Thyroid gland (tissue), 4 donors: ENCODE results near the gene CCDC78. TPM values are rescaled to one million over a fixed set of nuclear protein-coding genes. Genes with fewer than 3 reads are reported as not detected.

Source experiments
- DNase-seq, 2 donors: peaks; one replicate each; pipeline ENCODE4 v3.0.0-alpha.2; 2019
- H3K27ac ChIP-seq, 3 donors: fragments of 200-600 bp; sonication (generic); 1 replicate in 2 of 3; 2 replicates in 1 of 3; pipeline ENCODE4 v1.5.1; 2016 to 2019; ENCODE audit warnings: mild to moderate bottlenecking in 1 of 3, moderate library complexity in 1 of 3
- H3K27me3 ChIP-seq: fragments of 200-600 bp; sonication (generic); one replicate; pipeline ENCODE4 v1.5.1; 2019
- H3K36me3 ChIP-seq, 2 donors: fragments of 200-600 bp; sonication (generic); one replicate each; pipeline ENCODE4 v1.5.1; 2016 to 2019
- H3K4me1 ChIP-seq, 2 donors: fragments of 200-600 bp; sonication (generic); one replicate each; pipeline ENCODE4 v1.5.1; 2017 to 2019
- H3K4me3 ChIP-seq, 3 donors: fragments of 200-600 bp; sonication (generic); replicated peaks in 1 of 3; 1 replicate in 2 of 3; 2 replicates in 1 of 3; pipeline ENCODE4 v1.5.1; 2016; ENCODE audit warnings: mild to moderate bottlenecking in 1 of 3
- H3K9me3 ChIP-seq: fragments of 200-600 bp; sonication (generic); one replicate; pipeline ENCODE4 v1.5.1; 2017
- CTCF ChIP-seq, 6 experiments: fragments of 200-600 bp in 3 of 6; fragments of 450-650 bp in 3 of 6; sonication (generic) in 3 of 6; IDR thresholded peaks; one replicate each; pipeline ENCODE4 v1.5.1; 2016 to 2019; ENCODE audit warnings: antibody characterized with exemption in 6 of 6, mild to moderate bottlenecking in 2 of 6, inconsistent platforms in 1 of 6, moderate library complexity in 1 of 6
- POLR2A ChIP-seq, 2 donors: fragments of 450-650 bp; IDR thresholded peaks; one replicate each; pipeline ENCODE4 v1.6.1; 2017; ENCODE audit warnings: antibody characterized with exemption in 2 of 2, mild to moderate bottlenecking in 2 of 2, moderate library complexity in 1 of 2
- WGBS, 2 donors: methylation state at CpG; one replicate each; pipeline ENCODE4 v1.1.5; 2017; 5-methylcytosine and 5-hydroxymethylcytosine counted together
- intact Hi-C: fragments of 100-400 bp; cut with DNase I; formaldehyde crosslinking; loops from one replicate; pipeline ENCODE4 v1.15.1; 2023
- total RNA-seq, 4 donors: library from RNA; depleted of rRNA; stranded (reverse); fragments of >200 nt; gene quantifications; one replicate each; pipeline ENCODE4 v1.2.3, GENCODE V29; 2016

CCDC78 gene
- total RNA-seq, 4 donors from 2014 or later: 0.27 TPM; not detected in 3

- no peaks in the 10 kb centered on the region for H3K4me1 ChIP-seq
- no peaks in the 10 kb centered on the region for H3K36me3 ChIP-seq
- no peaks in the 10 kb centered on the region for H3K9me3 ChIP-seq
- no peak for DNase-seq
- H3K27me3 ChIP-seq: no peaks in the 10 kb centered on the region
- 60 to 72% methylated on average over 1 to 5 of the region's 13 CpGs for WGBS, 2 donors
- H3K4me3 ChIP-seq: no peak overlapping the region
- TF ChIP-seq POLR2A (IDR thresholded peaks at IDR 0.05) (no peak), CTCF (IDR thresholded peaks at IDR 0.05) (no peak)
- intact Hi-C loops: no loop called here
- no peak overlapping the region for H3K27ac ChIP-seq
These were observed 44.2 kb upstream of the CCDC78 start for GRCh38 chr16:770411-770810.

GRCh38 chr16:769934-770333, 43.7 kb upstream of the CCDC78 start:
- no peak for DNase-seq
- intact Hi-C loops: no loop called here
- Histone ChIP-seq H3K36me3 (no peaks in the 10 kb centered on the region), H3K27ac (no peak overlapping the region), H3K4me3 (no peak overlapping the region), H3K4me1 (no peaks in the 10 kb centered on the region), H3K9me3 (no peaks in the 10 kb centered on the region), H3K27me3 (no peaks in the 10 kb centered on the region)
- 77 to 78% methylated on average over 14 to 15 of the region's 19 CpGs for WGBS, 2 donors
- TF ChIP-seq POLR2A (IDR thresholded peaks at IDR 0.05) (no peak), CTCF (IDR thresholded peaks at IDR 0.05) (no peak)

- intact Hi-C loops: no loop called here
- whole genome bisulfite sequencing, 2 donors: 86 to 91% methylated on average over 6 to 11 of the region's 20 CpGs
- no peaks in the 10 kb centered on the region for H3K27me3 ChIP-seq
- no peaks in the 10 kb centered on the region for H3K9me3 ChIP-seq
- TF ChIP-seq CTCF (IDR thresholded peaks at IDR 0.05) (no peak), POLR2A (IDR thresholded peaks at IDR 0.05) (no peak)
- H3K36me3 ChIP-seq: no peaks in the 10 kb centered on the region
- no peaks in the 10 kb centered on the region for H3K4me1 ChIP-seq
- no peak overlapping the region for H3K4me3 ChIP-seq
- DNase-seq: no peak
- H3K27ac ChIP-seq: no peak overlapping the region
These were observed 43.0 kb upstream of the CCDC78 start for GRCh38 chr16:769184-769784.

DNA sequence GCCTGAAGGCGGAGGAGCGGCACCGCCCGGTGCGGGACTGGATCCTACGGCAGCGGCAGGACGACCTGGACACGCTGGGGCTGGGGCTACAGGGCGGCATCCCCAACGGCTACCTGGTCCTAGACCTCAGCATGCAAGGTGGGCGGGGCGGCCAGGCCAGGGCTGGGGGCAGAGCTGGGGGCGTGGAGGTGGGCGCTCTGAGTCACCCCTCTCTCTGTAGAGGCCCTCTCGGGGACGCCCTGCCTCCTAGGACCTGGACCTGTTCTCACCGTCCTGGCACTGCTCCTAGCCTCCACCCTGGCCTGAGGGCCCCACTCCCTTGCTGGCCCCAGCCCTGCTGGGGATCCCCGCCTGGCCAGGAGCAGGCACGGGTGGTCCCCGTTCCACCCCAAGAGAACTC, 42.2 kb upstream of the CCDC78 start:
- intact Hi-C loops: no loop called here
- Histone ChIP-seq H3K27me3 (no peaks in the 10 kb centered on the region), H3K4me3 (no peak overlapping the region), H3K27ac (no peak overlapping the region), H3K9me3 (no peaks in the 10 kb centered on the region), H3K4me1 (no peaks in the 10 kb centered on the region), H3K36me3 (no peaks in the 10 kb centered on the region)
- 87 to 88% methylated on average over 4 to 6 of the region's 21 CpGs for WGBS, 2 donors
- TF ChIP-seq POLR2A (IDR thresholded peaks at IDR 0.05): no peak
- TF ChIP-seq CTCF (IDR thresholded peaks at IDR 0.05): no peak
- DNase-seq: no peak

- no peak overlapping the region for H3K4me3 ChIP-seq
- H3K4me1 ChIP-seq: no peaks in the 10 kb centered on the region
- H3K9me3 ChIP-seq: no peaks in the 10 kb centered on the region
- no peaks in the 10 kb centered on the region for H3K27me3 ChIP-seq
- no peak for TF ChIP-seq POLR2A (IDR thresholded peaks at IDR 0.05)
- no peak for TF ChIP-seq CTCF (IDR thresholded peaks at IDR 0.05)
- no peak overlapping the region for H3K27ac ChIP-seq
- WGBS, 2 donors: 75 to 81% methylated on average over 16 to 19 of the region's 38 CpGs
- intact Hi-C loops: no loop called here
- H3K36me3 ChIP-seq: no peaks in the 10 kb centered on the region
- no peak for DNase-seq
These were observed 41.5 kb upstream of the CCDC78 start for GRCh38 chr16:767743-768235.
